RWPE1 (cell line): ENCODE data around the gene PDZRN3.

Source experiments
- CTCF ChIA-PET: fragments of 350-600 bp; sonication (Branson Sonifier 250); formaldehyde crosslinking; extraction: SDS; loops from one replicate; lab custom pipeline; 2021; lab: Yijun Ruan, JAX
- POLR2A ChIA-PET: fragments of 400-600 bp; formaldehyde crosslinking; extraction: SDS; loops from one replicate; lab custom pipeline; 2020; ENCODE audit warnings: antibody characterized with exemption; ENCODE audit not compliant: low non-redundant PET; lab: Yijun Ruan, JAX
- DNase-seq: peaks from one replicate; pipeline ENCODE4 v3.0.0; 2012; ENCODE audit warnings: low spot score
- H3K27ac ChIP-seq: fragments of 450-650 bp; 2 replicates; pipeline ENCODE4 v1.5.1; 2017
- TF ChIP-seq, protein P1 (sequence below): fragments of 450-650 bp; conservative IDR thresholded peaks from 2 replicates; pipeline ENCODE4 v1.5.1; 2017; ENCODE audit warnings: low read depth, mild to moderate bottlenecking

Gene PDZRN3

DNA sequence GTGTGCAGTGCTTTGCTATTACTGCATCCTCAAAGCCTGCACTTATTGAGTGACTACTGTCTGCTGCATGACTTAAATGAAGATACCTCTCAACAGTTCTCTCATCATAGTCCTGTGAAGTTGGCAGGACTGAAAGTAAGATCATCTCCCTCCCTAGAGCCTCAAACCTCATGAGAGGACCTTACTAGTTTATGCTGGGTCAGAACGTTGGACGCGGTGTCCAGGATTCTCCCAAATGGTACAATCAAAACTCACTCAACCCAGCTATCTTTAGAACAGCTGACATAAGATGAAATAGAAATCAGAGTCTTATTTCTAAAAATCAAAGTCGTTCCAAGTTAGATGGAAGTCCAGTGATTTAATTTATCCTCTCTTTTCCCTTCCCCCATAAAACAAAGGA, 219.7 kb downstream of the PDZRN3 start:
- POLR2A ChIA-PET, result no interaction called here
- TF ChIP-seq, protein P1, sequence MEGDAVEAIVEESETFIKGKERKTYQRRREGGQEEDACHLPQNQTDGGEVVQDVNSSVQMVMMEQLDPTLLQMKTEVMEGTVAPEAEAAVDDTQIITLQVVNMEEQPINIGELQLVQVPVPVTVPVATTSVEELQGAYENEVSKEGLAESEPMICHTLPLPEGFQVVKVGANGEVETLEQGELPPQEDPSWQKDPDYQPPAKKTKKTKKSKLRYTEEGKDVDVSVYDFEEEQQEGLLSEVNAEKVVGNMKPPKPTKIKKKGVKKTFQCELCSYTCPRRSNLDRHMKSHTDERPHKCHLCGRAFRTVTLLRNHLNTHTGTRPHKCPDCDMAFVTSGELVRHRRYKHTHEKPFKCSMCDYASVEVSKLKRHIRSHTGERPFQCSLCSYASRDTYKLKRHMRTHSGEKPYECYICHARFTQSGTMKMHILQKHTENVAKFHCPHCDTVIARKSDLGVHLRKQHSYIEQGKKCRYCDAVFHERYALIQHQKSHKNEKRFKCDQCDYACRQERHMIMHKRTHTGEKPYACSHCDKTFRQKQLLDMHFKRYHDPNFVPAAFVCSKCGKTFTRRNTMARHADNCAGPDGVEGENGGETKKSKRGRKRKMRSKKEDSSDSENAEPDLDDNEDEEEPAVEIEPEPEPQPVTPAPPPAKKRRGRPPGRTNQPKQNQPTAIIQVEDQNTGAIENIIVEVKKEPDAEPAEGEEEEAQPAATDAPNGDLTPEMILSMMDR, result no peak
- no peak overlapping the region for H3K27ac ChIP-seq
- CTCF ChIA-PET, result no interaction called here
- DNase-seq, result no peak

DNA sequence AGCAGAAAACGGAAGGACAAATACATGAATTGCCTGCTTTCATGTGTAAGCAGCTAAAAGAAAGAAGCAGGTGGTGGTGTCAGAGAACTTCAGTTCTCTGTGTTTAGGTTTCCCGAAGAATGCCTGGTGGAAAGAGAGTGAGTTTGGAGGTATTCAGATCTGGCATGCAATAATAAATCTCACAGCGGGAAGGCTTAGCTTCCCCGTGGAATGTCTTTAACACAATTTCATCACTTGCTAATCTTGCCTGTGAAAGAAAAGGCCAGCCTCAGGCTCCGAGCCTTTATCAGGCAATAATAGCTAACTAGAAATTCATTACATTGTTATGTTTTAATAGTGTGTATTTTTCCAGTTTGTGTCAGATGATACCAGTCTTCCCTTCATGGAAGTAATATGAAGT, 220.3 kb downstream of the PDZRN3 start:
- DNase-seq, result no peak
- TF ChIP-seq, protein P1, result no peak
- CTCF ChIA-PET, result no interaction called here

DNA sequence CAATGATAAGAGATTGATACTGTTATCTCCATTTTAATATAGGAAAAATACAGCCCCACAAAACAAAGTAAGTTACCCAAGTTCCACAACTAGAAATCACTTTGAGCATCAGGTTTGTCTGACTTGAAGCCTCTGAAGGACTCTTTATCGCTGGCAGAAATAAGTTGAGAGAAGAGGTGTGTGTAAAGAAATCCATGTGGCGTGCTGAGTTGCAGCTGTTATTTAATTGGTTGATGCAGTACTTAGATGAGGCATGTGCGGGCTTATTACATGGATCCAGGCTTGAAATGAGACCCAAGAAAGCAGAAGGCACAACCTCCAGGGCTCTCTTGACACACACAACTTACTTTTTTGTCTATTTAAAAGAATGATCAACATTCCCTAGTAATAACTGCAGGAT, 221.3 kb downstream of the PDZRN3 start:
- H3K27ac ChIP-seq, result no peak overlapping the region
- no peak for DNase-seq
- POLR2A ChIA-PET, result no interaction called here
- CTCF ChIA-PET, result no interaction called here
- TF ChIP-seq, protein P1, result no peak

More for the DNA sequence above, 220.3 kb downstream of the PDZRN3 start:
- POLR2A ChIA-PET, result no interaction called here
- no peak overlapping the region for H3K27ac ChIP-seq

DNA sequence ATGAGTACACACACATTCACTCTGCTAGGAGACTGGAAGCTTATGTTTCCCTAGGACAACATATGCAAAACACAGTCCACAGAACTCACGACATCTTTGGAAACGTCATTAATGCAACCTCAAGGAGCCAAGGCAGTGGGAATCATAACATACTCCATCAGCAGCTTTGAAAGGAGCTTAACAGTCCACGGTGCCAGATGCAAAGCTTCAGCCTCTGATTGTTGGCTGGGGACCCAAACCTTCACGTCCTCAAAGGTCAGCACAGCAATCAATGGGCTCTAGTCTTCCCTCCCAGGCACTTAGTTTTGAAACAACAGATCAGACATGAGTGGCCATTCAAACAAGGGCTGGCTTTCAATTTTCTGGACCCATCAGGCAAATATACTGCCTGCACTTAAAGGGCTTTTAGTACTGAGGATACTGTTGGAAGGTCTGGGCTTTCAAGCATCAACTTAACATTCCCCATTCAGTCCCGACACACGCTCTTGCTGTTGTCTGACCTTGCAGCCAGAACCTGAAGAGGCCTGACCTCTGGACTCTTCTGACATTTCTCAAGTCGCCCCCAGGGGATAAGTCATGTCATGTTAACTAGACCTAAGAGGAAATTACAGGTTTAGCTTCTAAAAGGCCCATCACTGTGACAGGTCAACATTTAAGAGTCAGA, 223.0 kb downstream of the PDZRN3 start:
- ChIA-PET POLR2A (no interaction called here), CTCF (no interaction called here)
- TF ChIP-seq, protein P1, result no peak
- no peak for DNase-seq
- no peak overlapping the region for H3K27ac ChIP-seq

DNA sequence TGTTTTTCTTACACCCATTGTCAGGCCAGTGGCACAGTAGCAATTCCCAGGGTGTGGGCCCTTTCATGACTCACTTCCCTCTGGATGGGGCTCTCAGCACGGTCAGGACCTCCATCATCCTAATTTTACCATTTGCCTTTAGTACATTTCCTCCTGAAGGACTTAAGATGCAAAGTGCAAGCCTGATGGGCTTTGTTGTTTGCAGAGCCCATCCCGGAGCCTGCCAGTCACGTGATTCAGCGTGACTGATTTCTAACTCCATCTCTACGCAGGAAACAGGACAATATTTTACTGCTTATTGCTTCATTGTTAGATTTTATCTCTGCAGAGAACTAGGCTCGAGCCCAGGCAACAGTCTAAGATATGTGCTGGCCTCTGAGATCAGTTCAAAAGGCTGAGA, 223.7 kb downstream of the PDZRN3 start:
- TF ChIP-seq, protein P1, result no peak
- ChIA-PET POLR2A (no interaction called here), CTCF (no interaction called here)
- no peak overlapping the region for H3K27ac ChIP-seq
- DNase-seq, result no peak

DNA sequence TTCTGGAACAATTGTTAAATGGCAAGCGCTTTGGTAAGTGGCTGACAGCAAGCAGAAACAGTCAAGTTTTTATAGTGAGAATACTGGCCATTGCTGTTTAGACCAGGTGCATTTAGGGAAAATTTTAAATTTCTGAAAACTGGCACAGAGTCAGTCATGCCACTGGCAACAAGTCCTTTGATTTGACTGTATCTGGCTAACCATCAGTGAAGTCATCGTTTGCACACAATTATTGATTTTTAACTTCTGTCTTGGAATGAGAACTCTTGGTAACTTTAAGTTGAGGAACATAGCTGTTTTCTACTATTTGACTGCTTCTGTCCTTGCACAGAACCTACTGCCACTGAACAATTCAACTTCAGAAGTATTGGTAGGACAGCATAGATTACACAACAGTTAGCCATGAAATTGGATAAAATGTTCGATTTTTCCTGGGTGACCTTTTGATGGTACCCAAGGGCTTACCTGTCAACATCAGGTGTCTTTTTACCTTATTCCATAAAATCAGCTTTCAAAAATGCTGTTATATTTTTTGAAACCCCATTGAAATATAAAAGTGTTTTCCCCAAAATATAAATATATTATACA, 225.0 kb downstream of the PDZRN3 start:
- CTCF ChIA-PET, result no interaction called here
- no peak overlapping the region for H3K27ac ChIP-seq
- DNase-seq, result no peak
- POLR2A ChIA-PET, result no interaction called here
- TF ChIP-seq, protein P1, result no peak
